ENCODE results near the gene RHOT1.

Gene RHOT1

GRCh38 chr17:32156656-32157055 lies 14.4 kb downstream of the RHOT1 start:
- Histone ChIP-seq H3K27ac (replicated peaks) (no peak overlapping the region), H3K4me3 (replicated peaks; ENCODE audit: insufficient read depth, low read length) (no peak overlapping the region), H3K27me3 (ENCODE audit: insufficient read depth, poor library complexity, severe bottlenecking) (no peaks in the 10 kb centered on the region)
- TF ChIP-seq POLR2AphosphoS5 (IDR thresholded peaks at IDR 0.05; ENCODE audit: low read depth): no peak
- TF ChIP-seq, protein P1, sequence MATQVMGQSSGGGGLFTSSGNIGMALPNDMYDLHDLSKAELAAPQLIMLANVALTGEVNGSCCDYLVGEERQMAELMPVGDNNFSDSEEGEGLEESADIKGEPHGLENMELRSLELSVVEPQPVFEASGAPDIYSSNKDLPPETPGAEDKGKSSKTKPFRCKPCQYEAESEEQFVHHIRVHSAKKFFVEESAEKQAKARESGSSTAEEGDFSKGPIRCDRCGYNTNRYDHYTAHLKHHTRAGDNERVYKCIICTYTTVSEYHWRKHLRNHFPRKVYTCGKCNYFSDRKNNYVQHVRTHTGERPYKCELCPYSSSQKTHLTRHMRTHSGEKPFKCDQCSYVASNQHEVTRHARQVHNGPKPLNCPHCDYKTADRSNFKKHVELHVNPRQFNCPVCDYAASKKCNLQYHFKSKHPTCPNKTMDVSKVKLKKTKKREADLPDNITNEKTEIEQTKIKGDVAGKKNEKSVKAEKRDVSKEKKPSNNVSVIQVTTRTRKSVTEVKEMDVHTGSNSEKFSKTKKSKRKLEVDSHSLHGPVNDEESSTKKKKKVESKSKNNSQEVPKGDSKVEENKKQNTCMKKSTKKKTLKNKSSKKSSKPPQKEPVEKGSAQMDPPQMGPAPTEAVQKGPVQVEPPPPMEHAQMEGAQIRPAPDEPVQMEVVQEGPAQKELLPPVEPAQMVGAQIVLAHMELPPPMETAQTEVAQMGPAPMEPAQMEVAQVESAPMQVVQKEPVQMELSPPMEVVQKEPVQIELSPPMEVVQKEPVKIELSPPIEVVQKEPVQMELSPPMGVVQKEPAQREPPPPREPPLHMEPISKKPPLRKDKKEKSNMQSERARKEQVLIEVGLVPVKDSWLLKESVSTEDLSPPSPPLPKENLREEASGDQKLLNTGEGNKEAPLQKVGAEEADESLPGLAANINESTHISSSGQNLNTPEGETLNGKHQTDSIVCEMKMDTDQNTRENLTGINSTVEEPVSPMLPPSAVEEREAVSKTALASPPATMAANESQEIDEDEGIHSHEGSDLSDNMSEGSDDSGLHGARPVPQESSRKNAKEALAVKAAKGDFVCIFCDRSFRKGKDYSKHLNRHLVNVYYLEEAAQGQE (IDR thresholded peaks at IDR 0.05; ENCODE audit: insufficient replicate concordance, low read depth): no peak
- no peak for TF ChIP-seq GABPA (IDR thresholded peaks at IDR 0.05; ENCODE audit: low read depth)
- TF ChIP-seq SPI1 (IDR thresholded peaks at IDR 0.05; ENCODE audit: borderline replicate concordance, low read depth): no peak
- TF ChIP-seq CTCF (IDR thresholded peaks at IDR 0.05; ENCODE audit: insufficient read depth, low read length): no peak
- no peak for DNase-seq (ENCODE audit: low read depth in 1 of 2, low spot score in 1 of 2)

DNA sequence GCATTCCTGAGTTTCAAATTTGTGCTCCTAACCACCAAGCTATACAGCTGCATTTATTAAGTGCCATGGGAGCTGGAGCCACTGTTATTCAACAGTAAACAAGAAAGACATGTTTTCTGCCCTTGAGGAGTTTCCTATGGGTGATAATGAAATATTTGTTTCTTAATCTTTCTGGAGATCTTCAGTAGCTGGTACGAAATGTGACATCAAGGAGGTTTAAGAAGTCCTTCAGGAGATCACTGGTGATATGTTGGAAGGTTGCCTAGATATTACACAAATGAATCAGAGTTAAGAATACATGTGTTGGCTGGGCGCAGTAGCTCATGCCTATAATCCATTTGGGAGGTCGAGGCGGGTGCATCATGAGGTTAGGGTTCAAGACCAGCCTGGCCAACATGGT lies 14.9 kb downstream of the RHOT1 start:
- TF ChIP-seq, protein P1 (IDR thresholded peaks at IDR 0.05; ENCODE audit: insufficient replicate concordance, low read depth): no peak
- TF ChIP-seq POLR2AphosphoS5 (IDR thresholded peaks at IDR 0.05; ENCODE audit: low read depth) (no peak), SPI1 (IDR thresholded peaks at IDR 0.05; ENCODE audit: borderline replicate concordance, low read depth) (no peak), GABPA (IDR thresholded peaks at IDR 0.05; ENCODE audit: low read depth) (no peak), CTCF (IDR thresholded peaks at IDR 0.05; ENCODE audit: insufficient read depth, low read length) (no peak)
- no peak for DNase-seq (ENCODE audit: low read depth in 1 of 2, low spot score in 1 of 2)

GRCh38 chr17:32158870-32159585 lies 16.7 kb downstream of the RHOT1 start:
- DNase-seq (ENCODE audit: low read depth in 1 of 2, low spot score in 1 of 2): no peak
- Histone ChIP-seq H3K4me3 (replicated peaks; ENCODE audit: insufficient read depth, low read length) (no peak overlapping the region), H3K27ac (replicated peaks) (no peak overlapping the region), H3K27me3 (ENCODE audit: insufficient read depth, poor library complexity, severe bottlenecking) (no peaks in the 10 kb centered on the region)
- TF ChIP-seq GABPA (IDR thresholded peaks at IDR 0.05; ENCODE audit: low read depth) (no peak), POLR2AphosphoS5 (IDR thresholded peaks at IDR 0.05; ENCODE audit: low read depth) (no peak), CTCF (IDR thresholded peaks at IDR 0.05; ENCODE audit: insufficient read depth, low read length) (no peak), SPI1 (IDR thresholded peaks at IDR 0.05; ENCODE audit: borderline replicate concordance, low read depth) (no peak)
- TF ChIP-seq, protein P1 (IDR thresholded peaks at IDR 0.05; ENCODE audit: insufficient replicate concordance, low read depth): no peak

More for the DNA sequence above, 14.9 kb downstream of the RHOT1 start:
- Histone ChIP-seq H3K4me3 (replicated peaks; ENCODE audit: insufficient read depth, low read length) (no peak overlapping the region), H3K27me3 (ENCODE audit: insufficient read depth, poor library complexity, severe bottlenecking) (no peaks in the 10 kb centered on the region), H3K27ac (replicated peaks) (no peak overlapping the region)
